HG02943 (cell line): ENCODE results near the gene DERA.
"Not testable (repeated sequence)": the region's sequence is repeated elsewhere in the genome, so short reads cannot be mapped to it uniquely, and the experiment has no call there.

Experiments
- ATAC-seq: cut with Tn5 transposase; IDR thresholded peaks from one replicate; pipeline ENCODE4 v1.9.1; 2021; ENCODE audit warnings: mild to moderate bottlenecking, low read depth, moderate library complexity; ENCODE audit not compliant: unreplicated experiment

DERA gene

DNA sequence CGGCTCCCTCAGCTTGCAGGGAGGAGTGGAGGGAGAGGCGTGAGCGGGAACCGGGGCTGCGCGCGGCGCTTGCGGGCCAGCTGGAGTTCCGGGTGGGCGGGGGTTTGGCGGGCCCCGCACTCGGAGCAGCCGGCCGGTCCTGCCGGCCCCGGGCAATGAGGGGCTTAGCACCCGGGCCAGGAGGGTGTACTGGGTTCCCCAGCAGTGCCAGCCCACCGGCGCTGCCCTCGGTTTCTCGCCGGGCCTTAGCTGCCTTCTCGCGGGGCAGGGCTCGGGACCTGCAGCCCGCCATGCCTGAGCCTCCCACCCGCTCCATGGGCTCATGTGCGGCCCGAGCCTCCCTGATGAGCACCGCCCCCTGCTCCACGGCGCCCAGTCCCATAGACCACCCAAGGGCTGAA lies 146.2 kb downstream of the DERA start:
- not testable (repeated sequence) for ATAC-seq

DNA sequence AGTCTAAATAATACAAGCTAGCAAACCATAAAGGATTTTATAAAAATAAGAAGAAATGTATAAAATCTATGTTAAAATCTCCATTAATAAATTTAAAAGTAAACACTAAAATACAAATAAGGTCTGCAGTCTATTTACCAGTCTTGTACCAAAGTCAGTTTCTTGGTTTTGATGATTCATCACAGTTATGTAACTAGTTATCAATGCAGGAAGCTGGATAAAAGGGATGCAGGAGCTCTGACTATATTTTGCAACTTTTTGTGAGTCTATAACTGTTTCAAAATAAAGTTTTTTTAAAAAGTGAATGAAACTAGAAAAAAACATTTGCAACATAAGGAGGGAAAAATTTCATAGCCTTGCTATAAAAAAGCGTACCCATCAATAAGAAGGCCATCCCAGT lies 151.5 kb downstream of the DERA start:
- no peak for ATAC-seq

DNA sequence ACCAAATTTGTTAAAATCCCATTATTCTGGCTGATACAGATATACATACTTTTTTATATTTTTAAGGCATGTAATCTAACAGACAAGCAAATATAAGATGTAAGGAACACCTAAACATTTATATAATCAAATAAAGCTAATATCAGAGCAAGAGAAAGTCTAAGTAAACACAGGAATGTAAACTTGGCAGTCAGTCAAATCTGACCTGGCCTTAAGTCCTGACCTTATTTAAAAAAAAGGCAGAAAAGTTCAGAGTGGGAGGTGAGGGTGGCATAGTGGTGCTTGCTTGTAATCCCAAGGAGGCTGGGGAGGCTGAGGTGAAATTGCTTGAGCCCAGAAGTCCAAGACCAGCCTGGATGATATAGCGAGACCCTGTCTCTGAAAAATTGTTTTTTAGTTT lies 152.6 kb downstream of the DERA start:
- ATAC-seq = no peak

DNA sequence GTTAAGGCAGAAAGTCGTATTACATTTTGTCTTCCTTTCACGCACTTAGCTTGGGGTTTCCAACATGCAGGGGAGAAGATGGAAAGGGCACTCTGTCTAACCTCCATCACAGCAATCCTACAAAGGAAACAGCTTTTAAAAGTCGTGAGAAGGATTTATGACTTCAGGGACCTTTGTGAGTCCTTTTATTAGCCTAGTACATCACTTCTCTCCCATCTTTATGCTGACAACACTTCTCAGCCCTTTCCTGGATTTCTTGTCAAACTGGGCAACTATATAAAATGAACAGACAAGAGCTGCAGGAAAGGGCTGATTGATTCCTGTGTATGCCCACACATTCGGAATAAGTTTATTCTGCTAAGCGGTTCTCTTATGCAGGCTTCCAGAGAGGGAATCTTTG lies 159.0 kb downstream of the DERA start:
- ATAC-seq = no peak

DNA sequence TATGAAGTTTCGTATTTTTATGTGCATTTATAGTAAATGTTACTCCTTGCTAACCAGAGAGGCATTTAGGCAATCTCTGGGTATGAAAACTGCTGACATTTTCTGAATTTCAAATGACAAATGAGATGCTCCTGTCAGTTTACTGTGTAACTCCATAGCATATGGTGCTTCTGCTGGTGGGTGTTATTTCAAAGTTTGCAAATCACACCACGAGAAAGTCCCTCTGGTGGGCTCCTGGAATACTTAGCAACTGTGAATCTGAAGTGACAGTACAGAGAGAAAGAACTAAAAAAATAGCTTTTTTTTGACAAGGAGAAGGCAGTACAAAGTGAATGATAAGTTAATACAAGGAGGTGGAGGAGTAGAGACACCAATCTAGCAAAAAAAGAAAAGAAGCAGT lies 161.5 kb downstream of the DERA start:
- ATAC-seq = no peak

DNA sequence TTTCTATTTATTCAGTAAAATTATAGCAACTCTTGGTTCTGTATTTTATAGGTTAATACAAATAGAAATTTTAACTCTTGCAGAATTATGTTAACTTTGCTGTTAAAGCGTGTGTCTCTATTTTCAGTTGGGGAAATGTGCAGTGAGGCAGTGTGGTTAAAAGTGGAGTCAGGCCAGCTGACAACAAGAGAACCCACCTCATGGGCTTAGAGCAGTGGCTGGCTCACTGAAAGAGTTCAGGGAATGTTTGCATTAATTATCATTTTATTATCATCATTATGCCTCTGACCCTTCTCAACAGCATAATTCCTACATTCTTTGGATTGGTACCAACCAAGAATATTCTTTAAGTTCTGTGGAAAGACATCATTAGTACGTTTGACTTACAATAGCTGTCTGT lies 163.8 kb downstream of the DERA start:
- no peak for ATAC-seq

DNA sequence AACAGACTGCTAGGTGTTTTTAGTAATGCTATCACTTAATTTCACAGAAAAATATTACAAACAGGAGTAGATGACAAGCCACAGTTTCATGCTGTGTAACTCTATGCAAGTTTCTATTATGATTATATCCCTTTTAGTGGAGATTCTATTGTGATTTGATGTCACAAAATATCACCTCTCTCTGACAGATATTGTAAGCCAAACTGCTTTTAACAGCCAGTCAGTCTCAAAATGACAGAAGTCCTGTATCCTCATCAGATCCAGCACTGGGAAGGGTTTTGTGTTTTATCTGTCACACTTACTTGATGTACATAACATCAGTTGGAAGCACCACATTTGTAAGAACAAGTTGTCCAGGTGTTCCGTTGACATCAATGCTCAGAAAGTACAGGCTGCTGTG lies 164.8 kb downstream of the DERA start:
- no peak for ATAC-seq

DNA sequence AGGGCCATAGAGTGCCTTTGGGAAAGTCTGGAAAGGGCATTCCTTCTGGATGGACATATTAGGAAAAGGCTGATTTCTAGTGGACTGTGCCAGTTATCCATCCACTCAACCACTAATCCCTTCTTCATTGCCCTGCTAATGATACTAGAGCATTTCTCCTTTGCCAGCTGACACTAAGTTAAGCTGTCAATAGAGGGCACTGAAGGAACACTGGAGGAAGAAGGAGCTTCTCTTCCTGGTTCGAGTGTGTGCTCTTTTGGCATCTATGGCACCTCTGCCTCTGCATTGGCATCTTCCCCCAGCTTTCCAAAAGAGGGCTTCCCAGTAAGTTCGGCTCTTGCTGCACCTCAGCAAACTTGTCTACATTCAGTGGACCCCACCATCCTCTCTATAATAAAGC lies 165.4 kb downstream of the DERA start:
- peak; percentile 84 for ATAC-seq

DNA sequence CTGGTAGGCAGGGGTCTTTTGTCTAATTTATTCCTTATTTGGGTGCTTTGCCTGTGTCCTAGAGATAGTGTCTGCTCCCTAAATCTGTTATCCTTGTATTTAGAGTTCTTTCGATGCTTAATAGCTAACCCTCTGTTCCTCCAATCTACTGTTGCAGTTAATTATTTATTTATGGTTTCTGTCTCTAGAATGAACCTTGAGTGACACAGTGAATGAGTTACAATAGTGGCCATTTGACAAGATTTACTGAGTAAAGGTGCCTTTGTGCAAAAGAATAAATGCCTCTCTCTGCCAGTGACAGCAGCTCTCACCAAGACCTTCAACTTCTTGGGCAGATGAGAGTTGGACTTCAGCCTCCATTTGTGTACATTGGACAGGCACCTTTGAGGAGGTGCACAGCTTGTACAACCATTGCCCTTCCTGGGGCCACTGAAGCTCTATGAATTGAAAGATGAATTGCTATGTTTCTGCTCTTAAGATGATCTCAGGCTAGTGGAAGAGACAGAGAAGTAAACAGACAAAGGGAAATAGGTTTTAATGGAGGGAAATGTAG lies 165.9 kb downstream of the DERA start:
- peak; percentile 67 for ATAC-seq

DNA sequence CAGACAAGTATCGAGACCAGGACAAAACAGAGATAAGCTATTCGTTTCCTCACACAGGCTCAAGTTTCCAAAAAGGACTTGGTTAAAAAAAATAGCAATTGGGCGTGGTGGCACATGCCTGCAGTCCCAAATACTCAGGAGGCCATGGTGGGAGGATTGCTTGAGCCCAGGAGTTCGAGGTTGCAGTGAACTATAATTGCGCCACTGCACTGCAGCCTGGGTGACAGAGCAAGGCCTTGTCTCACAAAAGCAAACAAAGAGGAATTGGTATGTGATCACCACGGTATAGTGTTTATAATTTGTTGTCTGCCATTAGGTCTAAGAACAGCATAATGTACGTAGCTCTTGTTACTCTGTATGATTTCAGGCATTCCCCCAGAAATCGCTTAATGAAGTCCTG lies 175.3 kb downstream of the DERA start:
- no peak for ATAC-seq

DNA sequence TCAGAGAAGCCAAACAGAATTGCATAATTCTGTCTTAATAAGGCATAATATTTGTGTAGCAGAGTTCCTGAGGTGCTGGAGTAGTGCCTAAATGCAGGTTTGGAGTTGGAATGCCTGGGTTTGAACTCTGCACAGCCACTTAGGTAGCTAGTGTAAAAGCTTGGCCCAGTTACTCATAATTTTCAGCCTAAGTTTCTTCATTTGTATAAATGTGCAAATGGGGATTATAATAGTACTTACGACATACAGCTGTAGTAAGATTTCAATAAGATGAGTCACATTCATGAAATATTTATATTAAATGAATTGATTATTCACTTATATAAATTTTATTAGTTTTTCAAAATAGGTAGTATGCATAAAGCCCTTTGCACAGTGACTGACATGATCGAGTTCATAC lies 175.8 kb downstream of the DERA start:
- no peak for ATAC-seq
